WTC11 (cell line): ENCODE data around the gene INPP4B. TPM values are rescaled to one million over a fixed set of nuclear protein-coding genes. Genes with fewer than 3 reads are reported as not detected.

Experiments
- ATAC-seq: fragments of 200-7000 bp; cut with Tn5 transposase; 2 replicates; pipeline ENCODE4 v1.10.0; 2021; ENCODE audit warnings: mild to moderate bottlenecking, moderate library complexity
- CTCF ChIA-PET: fragments of 300-600 bp; sonication (Branson Sonifier 250); formaldehyde crosslinking; loops from one replicate; lab custom pipeline; 2021; ENCODE audit warnings: antibody characterized with exemption; lab: Charles Lee
- POLR2A ChIA-PET: fragments of 350-600 bp; sonication (Branson Sonifier 250); formaldehyde crosslinking; loops from one replicate; lab custom pipeline; 2021; ENCODE audit warnings: antibody characterized with exemption; lab: Charles Lee
- DNase-seq: peaks from one replicate; pipeline ENCODE4 v3.0.0; 2021; ENCODE audit warnings: low spot score
- H3K27ac Mint-ChIP-seq: 2 replicates; pipeline ENCODE4 v1.8.0; 2021; ENCODE audit warnings: mixed read lengths
- H3K27me3 Mint-ChIP-seq: 2 replicates; pipeline ENCODE4 v1.8.0; 2021; ENCODE audit warnings: low read depth, mild to moderate bottlenecking, moderate library complexity, mixed read lengths
- H3K36me3 Mint-ChIP-seq: 2 replicates; pipeline ENCODE4 v1.8.0; 2021; ENCODE audit warnings: mixed read lengths
- H3K4me1 Mint-ChIP-seq: 2 replicates; pipeline ENCODE4 v1.8.0; 2022; ENCODE audit warnings: mixed read lengths
- H3K4me3 Mint-ChIP-seq: 2 replicates; pipeline ENCODE4 v1.8.0; 2021; ENCODE audit warnings: mild to moderate bottlenecking, moderate library complexity, mixed read lengths
- H3K9me3 Mint-ChIP-seq: 2 replicates; pipeline ENCODE4 v1.8.0; 2021; ENCODE audit warnings: mixed read lengths
- CDX4 ChIP-seq: fragments of 250-450 bp; sonication (Bioruptor Pico); IDR thresholded peaks from 2 replicates; pipeline ENCODE4 v1.9.0; 2021; ENCODE audit warnings: moderate library complexity, mild to moderate bottlenecking, inconsistent platforms, borderline replicate concordance
- CREB1 ChIP-seq: sonication (generic); formaldehyde crosslinking; IDR thresholded peaks from 2 replicates; pipeline ENCODE4 v1.8.0; 2023; ENCODE audit warnings: mild to moderate bottlenecking, missing genetic modification reagents
- CTCF ChIP-seq: fragments of 200-600 bp; IDR thresholded peaks from 2 replicates; pipeline ENCODE4 v1.8.0; 2022; ENCODE audit warnings: antibody characterized with exemption
- E2F5 ChIP-seq: sonication (generic); formaldehyde crosslinking; IDR thresholded peaks from 2 replicates; pipeline ENCODE4 v1.8.1; 2022; ENCODE audit warnings: mild to moderate bottlenecking, moderate library complexity, missing genetic modification reagents
- EMX1 ChIP-seq: fragments of 250-450 bp; sonication (Bioruptor Pico); IDR thresholded peaks from 2 replicates; pipeline ENCODE4 v1.8.0; 2021; ENCODE audit warnings: mild to moderate bottlenecking
- ETV6 ChIP-seq: sonication (generic); formaldehyde crosslinking; IDR thresholded peaks from 2 replicates; pipeline ENCODE4 v1.8.1; 2022; ENCODE audit warnings: mild to moderate bottlenecking, missing genetic modification reagents
- FOXP4 ChIP-seq: sonication (generic); formaldehyde crosslinking; IDR thresholded peaks from 2 replicates; pipeline ENCODE4 v1.8.0; 2022; ENCODE audit warnings: mild to moderate bottlenecking, missing genetic modification reagents
- HMGXB4 ChIP-seq: sonication (generic); formaldehyde crosslinking; IDR thresholded peaks from 2 replicates; pipeline ENCODE4 v1.8.1; 2023; ENCODE audit warnings: mild to moderate bottlenecking, moderate library complexity, missing genetic modification reagents
- IRF1 ChIP-seq: sonication (generic); formaldehyde crosslinking; IDR thresholded peaks from 2 replicates; pipeline ENCODE4 v1.8.0; 2023; ENCODE audit warnings: missing genetic modification reagents
- JUN ChIP-seq: sonication (generic); formaldehyde crosslinking; IDR thresholded peaks from 2 replicates; pipeline ENCODE4 v1.8.0; 2023; ENCODE audit warnings: mild to moderate bottlenecking, missing genetic modification reagents
- MLX ChIP-seq: sonication (generic); formaldehyde crosslinking; IDR thresholded peaks from 2 replicates; pipeline ENCODE4 v1.8.1; 2023; ENCODE audit warnings: mild to moderate bottlenecking, missing genetic modification reagents, moderate library complexity
- NFATC4 ChIP-seq: fragments of 250-450 bp; sonication (Bioruptor Pico); IDR thresholded peaks from 2 replicates; pipeline ENCODE4 v1.9.0; 2021; ENCODE audit warnings: mild to moderate bottlenecking
- PRDM15 ChIP-seq: sonication (generic); formaldehyde crosslinking; IDR thresholded peaks from 2 replicates; pipeline ENCODE4 v1.8.0; 2022; ENCODE audit warnings: missing genetic modification reagents
- SMAD4 ChIP-seq: sonication (generic); formaldehyde crosslinking; IDR thresholded peaks from 2 replicates; pipeline ENCODE4 v1.8.0; 2022; ENCODE audit warnings: mild to moderate bottlenecking, missing genetic modification reagents
- TCF7 ChIP-seq: sonication (generic); formaldehyde crosslinking; IDR thresholded peaks from 2 replicates; pipeline ENCODE4 v1.8.0; 2022; ENCODE audit warnings: mild to moderate bottlenecking, low read depth, missing genetic modification reagents, moderate library complexity
- ZNF219 ChIP-seq: sonication (generic); formaldehyde crosslinking; IDR thresholded peaks from 2 replicates; pipeline ENCODE4 v1.8.0; 2023; ENCODE audit warnings: missing genetic modification reagents, mild to moderate bottlenecking, borderline replicate concordance
- ZNF416 ChIP-seq: fragments of 250-450 bp; sonication (Bioruptor Pico); IDR thresholded peaks from 2 replicates; pipeline ENCODE4 v1.9.0; 2021; ENCODE audit warnings: mild to moderate bottlenecking, inconsistent platforms
- ZNF425 ChIP-seq: fragments of 250-450 bp; sonication (Bioruptor Pico); conservative IDR thresholded peaks from 2 replicates; pipeline ENCODE4 v1.9.0; 2021; ENCODE audit warnings: mild to moderate bottlenecking
- ZNF532 ChIP-seq: fragments of 250-450 bp; sonication (Bioruptor Pico); IDR thresholded peaks from 2 replicates; pipeline ENCODE4 v1.9.0; 2021; ENCODE audit warnings: mild to moderate bottlenecking, borderline replicate concordance
- total RNA-seq: library from RNA; stranded (reverse); gene quantifications from 3 replicates; pipeline ENCODE4 v1.2.3, GENCODE V29; 2021

Gene INPP4B
- total RNA-seq, 1 experiment from 2014 or later, result 0.92 TPM

GRCh38 chr4:142285222-142285583 lies 560.9 kb downstream of the INPP4B start:
- ATAC-seq (no peak), DNase-seq (no peak)
- Mint-ChIP-seq H3K9me3 (peaks cover 8% of the 10 kb centered on the region), H3K4me3 (no peak overlapping the region), H3K36me3 (no peaks in the 10 kb centered on the region), H3K4me1 (no peaks in the 10 kb centered on the region), H3K27me3 (no peaks in the 10 kb centered on the region; the same call in 1 of the 2 replicates), H3K27ac (no peak overlapping the region)
- TF ChIP-seq ZNF425 (no peak), CTCF (no peak), CDX4 (no peak), ZNF219 (CRISPR knock-in tag) (no peak), TCF7 (CRISPR knock-in tag) (no peak), IRF1 (CRISPR knock-in tag) (no peak), ZNF416 (CRISPR knock-in tag) (no peak), SMAD4 (CRISPR knock-in tag) (no peak), MLX (CRISPR knock-in tag) (no peak), FOXP4 (no peak), JUN (CRISPR knock-in tag) (no peak), ETV6 (CRISPR knock-in tag) (no peak), ZNF532 (CRISPR knock-in tag) (no peak), NFATC4 (CRISPR knock-in tag) (no peak), PRDM15 (CRISPR knock-in tag) (no peak), EMX1 (CRISPR knock-in tag) (no peak), CREB1 (CRISPR knock-in tag) (no peak), E2F5 (no peak), HMGXB4 (no peak)
- POLR2A ChIA-PET, result no interaction called here
- CTCF ChIA-PET, result interaction anchor here (1.2 kb wide), 1 partner anchor 50 kb away, joined by 3 read pairs; no protein-coding TSS in a partner anchor
